Measurements from ENCODE around the gene KREMEN2. TPM values are rescaled to one million over a fixed set of nuclear protein-coding genes. Genes with fewer than 3 reads are reported as not detected.

The KREMEN2 gene
- total and polyA plus RNA-seq, 2 of the 13 experiments (the other 11 are each of a cell fraction or from before 2014, with no cell fraction given): 0.48 to 1.2 TPM

DNA sequence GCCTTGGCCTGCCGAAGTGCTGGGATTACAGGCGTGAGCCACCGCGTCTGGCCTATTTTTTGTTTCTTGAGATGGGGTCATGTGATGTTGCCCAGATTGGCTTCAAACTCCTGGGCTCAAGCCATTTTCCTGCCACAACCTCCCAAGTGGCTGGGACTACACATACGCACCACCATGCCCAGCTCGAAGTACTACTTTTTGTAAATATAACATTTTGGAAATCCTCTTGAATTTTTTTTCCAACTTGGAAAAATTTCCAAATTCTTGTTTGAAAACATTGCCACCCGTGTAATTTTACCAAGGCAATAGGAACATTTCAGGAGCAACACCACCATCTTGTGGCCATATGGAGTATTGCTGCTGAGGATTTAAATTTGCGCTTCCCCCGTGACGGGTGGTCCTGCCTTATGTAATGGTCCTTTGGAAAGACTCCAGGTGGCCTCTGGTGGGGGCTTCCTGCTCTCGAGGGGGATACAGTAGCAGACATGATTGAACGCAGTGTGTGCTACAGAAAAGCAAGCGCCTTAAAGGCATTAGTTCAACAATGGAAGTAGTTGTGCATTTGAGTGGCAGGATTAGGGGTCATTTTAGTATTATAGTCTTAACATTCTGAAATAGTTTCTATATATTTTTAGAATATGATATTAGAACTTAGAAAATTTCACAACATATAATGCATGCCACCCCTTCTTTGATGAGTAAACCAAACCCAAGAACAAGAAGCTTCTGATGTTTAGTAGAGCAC, 44.4 kb upstream of the KREMEN2 start:
- no TSS peak for BruUV-seq (replicated peaks)
- H4K20me1 ChIP-seq (ENCODE audit: insufficient read depth, low read length): no peaks in the 10 kb centered on the region
- no peak overlapping the region for H3K9ac ChIP-seq (ENCODE audit: insufficient read depth, low read depth, low read length)
- intact Hi-C loops (cut with micrococcal nuclease; ENCODE audit: unreplicated experiment) (loop anchor here (1.0 to 2.0 kb wide), 2 partner anchors 45 to 80 kb away; no protein-coding TSS in a partner anchor), in situ Hi-C loops (cut with HindIII; ENCODE audit: extremely low pct_ligation_motif_present, low pct_unique_long_range_greater_than_20kb) (no loop called here)
- no peak overlapping the region for H3K4me2 ChIP-seq (ENCODE audit: low read depth, low read length)
- no peaks in the 10 kb centered on the region for H3K27me3 ChIP-seq (ENCODE audit: control insufficient read depth in 1 of 2, insufficient read depth in 2 of 2, low read length in 2 of 2)
- TF ChIP-seq ZNF607 (CRISPR knock-in tag; IDR thresholded peaks at IDR 0.05; ENCODE audit: borderline replicate concordance) (no peak), BRD4 (CRISPR knock-in tag; IDR thresholded peaks at IDR 0.05) (no peak), ZKSCAN5 (CRISPR knock-in tag; IDR thresholded peaks at IDR 0.05) (no peak), SMC3 (IDR thresholded peaks at IDR 0.05; ENCODE audit: low read length) (peak; percentile 80), TP53 (CRISPR knock-in tag; conservative IDR thresholded peaks at IDR 0.05) (no peak), STAG1 (CRISPR knock-in tag; IDR thresholded peaks at IDR 0.05) (peak; percentile 80), PCBP2 (optimal IDR thresholded peaks at IDR 0.05; ENCODE audit: low read depth, low read length, poor library complexity, severe bottlenecking) (no peak), ZNF572 (CRISPR knock-in tag; IDR thresholded peaks at IDR 0.05) (no peak), KAT8 (CRISPR knock-in tag; IDR thresholded peaks at IDR 0.05) (no peak), SPEN (CRISPR knock-in tag; IDR thresholded peaks at IDR 0.05; ENCODE audit: low read depth) (no peak), RAD21 (CRISPR knock-in tag; IDR thresholded peaks at IDR 0.05) (peak; percentile 78), KDM5A (IDR thresholded peaks at IDR 0.05; ENCODE audit: borderline replicate concordance, low read length) (peak; percentile 25; the same call in 1 of the 2 replicates), DNMT1 (CRISPR knock-in tag; IDR thresholded peaks at IDR 0.05) (no peak), ZBTB7B (CRISPR knock-in tag; IDR thresholded peaks at IDR 0.05) (peak; percentile 55; the same call in 1 of the 2 replicates), ZFYVE20 (CRISPR knock-in tag; IDR thresholded peaks at IDR 0.05; ENCODE audit: borderline replicate concordance, low read depth) (no peak), ZNF652 (CRISPR knock-in tag; IDR thresholded peaks at IDR 0.05; ENCODE audit: borderline replicate concordance, low read depth) (no peak), HNRNPUL1 (IDR thresholded peaks at IDR 0.05; ENCODE audit: low read depth, low read length) (no peak)
- TF ChIP-seq, protein P1, sequence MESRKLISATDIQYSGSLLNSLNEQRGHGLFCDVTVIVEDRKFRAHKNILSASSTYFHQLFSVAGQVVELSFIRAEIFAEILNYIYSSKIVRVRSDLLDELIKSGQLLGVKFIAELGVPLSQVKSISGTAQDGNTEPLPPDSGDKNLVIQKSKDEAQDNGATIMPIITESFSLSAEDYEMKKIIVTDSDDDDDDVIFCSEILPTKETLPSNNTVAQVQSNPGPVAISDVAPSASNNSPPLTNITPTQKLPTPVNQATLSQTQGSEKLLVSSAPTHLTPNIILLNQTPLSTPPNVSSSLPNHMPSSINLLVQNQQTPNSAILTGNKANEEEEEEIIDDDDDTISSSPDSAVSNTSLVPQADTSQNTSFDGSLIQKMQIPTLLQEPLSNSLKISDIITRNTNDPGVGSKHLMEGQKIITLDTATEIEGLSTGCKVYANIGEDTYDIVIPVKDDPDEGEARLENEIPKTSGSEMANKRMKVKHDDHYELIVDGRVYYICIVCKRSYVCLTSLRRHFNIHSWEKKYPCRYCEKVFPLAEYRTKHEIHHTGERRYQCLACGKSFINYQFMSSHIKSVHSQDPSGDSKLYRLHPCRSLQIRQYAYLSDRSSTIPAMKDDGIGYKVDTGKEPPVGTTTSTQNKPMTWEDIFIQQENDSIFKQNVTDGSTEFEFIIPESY (CRISPR knock-in tag; IDR thresholded peaks at IDR 0.05): peak; percentile 92
- TF ChIP-seq, protein P2, sequence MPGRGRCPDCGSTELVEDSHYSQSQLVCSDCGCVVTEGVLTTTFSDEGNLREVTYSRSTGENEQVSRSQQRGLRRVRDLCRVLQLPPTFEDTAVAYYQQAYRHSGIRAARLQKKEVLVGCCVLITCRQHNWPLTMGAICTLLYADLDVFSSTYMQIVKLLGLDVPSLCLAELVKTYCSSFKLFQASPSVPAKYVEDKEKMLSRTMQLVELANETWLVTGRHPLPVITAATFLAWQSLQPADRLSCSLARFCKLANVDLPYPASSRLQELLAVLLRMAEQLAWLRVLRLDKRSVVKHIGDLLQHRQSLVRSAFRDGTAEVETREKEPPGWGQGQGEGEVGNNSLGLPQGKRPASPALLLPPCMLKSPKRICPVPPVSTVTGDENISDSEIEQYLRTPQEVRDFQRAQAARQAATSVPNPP (CRISPR knock-in tag; IDR thresholded peaks at IDR 0.05): no peak
- TF ChIP-seq, protein P3, sequence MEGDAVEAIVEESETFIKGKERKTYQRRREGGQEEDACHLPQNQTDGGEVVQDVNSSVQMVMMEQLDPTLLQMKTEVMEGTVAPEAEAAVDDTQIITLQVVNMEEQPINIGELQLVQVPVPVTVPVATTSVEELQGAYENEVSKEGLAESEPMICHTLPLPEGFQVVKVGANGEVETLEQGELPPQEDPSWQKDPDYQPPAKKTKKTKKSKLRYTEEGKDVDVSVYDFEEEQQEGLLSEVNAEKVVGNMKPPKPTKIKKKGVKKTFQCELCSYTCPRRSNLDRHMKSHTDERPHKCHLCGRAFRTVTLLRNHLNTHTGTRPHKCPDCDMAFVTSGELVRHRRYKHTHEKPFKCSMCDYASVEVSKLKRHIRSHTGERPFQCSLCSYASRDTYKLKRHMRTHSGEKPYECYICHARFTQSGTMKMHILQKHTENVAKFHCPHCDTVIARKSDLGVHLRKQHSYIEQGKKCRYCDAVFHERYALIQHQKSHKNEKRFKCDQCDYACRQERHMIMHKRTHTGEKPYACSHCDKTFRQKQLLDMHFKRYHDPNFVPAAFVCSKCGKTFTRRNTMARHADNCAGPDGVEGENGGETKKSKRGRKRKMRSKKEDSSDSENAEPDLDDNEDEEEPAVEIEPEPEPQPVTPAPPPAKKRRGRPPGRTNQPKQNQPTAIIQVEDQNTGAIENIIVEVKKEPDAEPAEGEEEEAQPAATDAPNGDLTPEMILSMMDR (CRISPR knock-in tag; IDR thresholded peaks at IDR 0.05): peak; percentile 79
- DNase-seq (ENCODE audit: low spot score) (peak; percentile 55), ATAC-seq (no peak), FAIRE-seq (peak; percentile 92)
- ChIA-PET POLR2A (interaction anchor here (0.9 kb wide), 1 partner anchor 14 kb away, joined by 3 read pairs; no protein-coding TSS in a partner anchor), CTCF (ENCODE audit: low intra/inter-chr PET ratio, low total read pairs) (interaction anchor here (1.4 to 2.3 kb wide), 3 partner anchors 45 to 81 kb away, joined by 9 to 24 read pairs (median 11); no protein-coding TSS in a partner anchor)
- H3K79me2 ChIP-seq (ENCODE audit: insufficient read depth, low read length): no peaks in the 10 kb centered on the region
- peaks cover 0 to 1% of the 10 kb centered on the region in 2 experiments; a peak in 2 of 5 replicates for H3K36me3 ChIP-seq (replicated peaks in 1 of 2; ENCODE audit: control insufficient read depth in 1 of 2, insufficient read depth in 2 of 2, low read length in 2 of 2)
- WGBS (ENCODE audit: low lambda C conversion rate): 56% methylated on average over 13 of the region's 13 CpGs
- H2AFZ ChIP-seq (ENCODE audit: low read length): no peak overlapping the region
- H3K27ac ChIP-seq (ENCODE audit: extremely low read length, insufficient read depth, low read length): no peak overlapping the region
- H3K9me3 ChIP-seq (ENCODE audit: low read length): no peaks in the 10 kb centered on the region
- no peak overlapping the region for H3K4me3 ChIP-seq (replicated peaks in 1 of 3; ENCODE audit: insufficient read depth in 1 of 3, low read depth in 2 of 3, low read length in 3 of 3)
- no peaks in the 10 kb centered on the region for H3K4me1 ChIP-seq (ENCODE audit: insufficient read depth, low read length)

All from HepG2 (cell line).